Measurements from ENCODE around the gene OR10C1.

OR10C1 gene

GRCh38 chr6:29478740-29479139 lies 39.6 kb downstream of the OR10C1 start:
- no peak for DNase-seq

GRCh38 chr6:29479560-29479959 lies 40.5 kb downstream of the OR10C1 start:
- DNase-seq: no peak

- no peak for DNase-seq
Measured at GRCh38 chr6:29483186-29483585, 44.1 kb downstream of the OR10C1 start.

- DNase-seq: no peak
Measured at GRCh38 chr6:29483735-29484134, 44.6 kb downstream of the OR10C1 start.

- DNase-seq: no peak
Measured at GRCh38 chr6:29486577-29486976, 47.5 kb downstream of the OR10C1 start.

GRCh38 chr6:29487131-29487530 lies 48.0 kb downstream of the OR10C1 start:
- no peak for DNase-seq

GRCh38 chr6:29487660-29488059 lies 48.6 kb downstream of the OR10C1 start, which contains the start of gene MAS1L:
TSS of gene MAS1L (minus strand) at chr6:29487956. CDS start at chr6:29487902, 54 bp downstream.
- no peak for DNase-seq

- no peak for DNase-seq
Measured at GRCh38 chr6:29488874-29489273, 49.8 kb downstream of the OR10C1 start.

- no peak for DNase-seq
Measured at GRCh38 chr6:29489286-29489685, 50.2 kb downstream of the OR10C1 start.

GRCh38 chr6:29490055-29490454 lies 50.9 kb downstream of the OR10C1 start:
- no peak for DNase-seq

GRCh38 chr6:29490552-29490951 lies 51.4 kb downstream of the OR10C1 start:
- no peak for DNase-seq

Data from NCI-H1417 treated with DMSO at 0.1 percent for 48 hours (cell line).